Measurements from ENCODE around the gene ACSM5.

ACSM5 gene, protein sequence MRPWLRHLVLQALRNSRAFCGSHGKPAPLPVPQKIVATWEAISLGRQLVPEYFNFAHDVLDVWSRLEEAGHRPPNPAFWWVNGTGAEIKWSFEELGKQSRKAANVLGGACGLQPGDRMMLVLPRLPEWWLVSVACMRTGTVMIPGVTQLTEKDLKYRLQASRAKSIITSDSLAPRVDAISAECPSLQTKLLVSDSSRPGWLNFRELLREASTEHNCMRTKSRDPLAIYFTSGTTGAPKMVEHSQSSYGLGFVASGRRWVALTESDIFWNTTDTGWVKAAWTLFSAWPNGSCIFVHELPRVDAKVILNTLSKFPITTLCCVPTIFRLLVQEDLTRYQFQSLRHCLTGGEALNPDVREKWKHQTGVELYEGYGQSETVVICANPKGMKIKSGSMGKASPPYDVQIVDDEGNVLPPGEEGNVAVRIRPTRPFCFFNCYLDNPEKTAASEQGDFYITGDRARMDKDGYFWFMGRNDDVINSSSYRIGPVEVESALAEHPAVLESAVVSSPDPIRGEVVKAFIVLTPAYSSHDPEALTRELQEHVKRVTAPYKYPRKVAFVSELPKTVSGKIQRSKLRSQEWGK
- total RNA-seq = 0 reads per million in 3 donors

DNA sequence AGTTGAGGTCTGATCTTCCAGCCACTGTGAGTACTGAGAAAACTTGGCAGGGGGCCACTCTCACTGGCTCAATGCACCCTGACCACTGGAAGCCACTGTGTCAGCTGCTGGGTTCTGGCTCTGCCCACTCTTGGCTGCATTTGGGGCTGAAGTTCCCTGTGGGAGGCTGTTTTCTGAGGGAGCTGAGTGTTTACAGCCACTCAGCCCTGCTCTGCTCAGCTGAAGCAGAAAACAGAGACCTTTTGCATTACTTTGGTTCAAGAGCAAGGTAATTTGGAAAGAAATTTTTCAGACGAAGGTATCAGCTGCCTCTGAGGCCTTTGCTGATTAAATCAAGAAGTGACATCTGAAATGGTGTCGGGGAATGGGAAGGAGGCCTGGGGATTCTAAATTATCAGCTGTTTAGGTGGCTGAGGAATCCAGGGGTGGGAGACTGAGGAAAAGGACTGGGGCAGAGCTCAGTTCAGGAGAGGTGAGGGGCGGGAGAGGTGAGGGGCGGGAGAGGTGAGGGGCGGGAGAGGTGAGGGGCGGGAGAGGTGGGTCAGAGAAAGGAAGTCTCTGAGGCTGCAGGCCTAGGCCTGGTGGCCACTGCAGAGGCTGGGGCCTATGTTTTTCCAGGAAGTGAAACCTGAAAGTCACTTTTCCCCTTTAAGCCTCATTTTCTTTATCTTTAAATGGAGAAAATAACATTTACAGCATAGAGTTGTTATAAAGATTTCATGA, at the start of gene ACSM5:
Gene ACSM5, plus strand, starts transcription at position 137 of the 723 bp plus-strand sequence. CDS start 1,951 bp downstream, outside the sequence.
- DNase-seq = no peak
- no peak within 1 kb of the TSS for H3K27ac ChIP-seq (ENCODE audit: insufficient read depth, low read length, poor library complexity, severe bottlenecking)
- H3K4me1 ChIP-seq (ENCODE audit: control insufficient read depth, insufficient read depth, low read length, poor library complexity, severe bottlenecking) = no peaks in the 10 kb centered on the region
- H3K27me3 ChIP-seq (replicated peaks; ENCODE audit: control insufficient read depth, insufficient read depth, low read length, poor library complexity, severe bottlenecking) = no peaks in the 10 kb centered on the region
- no peaks in the 10 kb centered on the region for H3K36me3 ChIP-seq (ENCODE audit: control insufficient read depth, insufficient read depth, low read length)
- H3K4me3 ChIP-seq (ENCODE audit: insufficient read depth, low read depth, low read length, poor library complexity, severe bottlenecking) = no peak within 1 kb of the TSS
- no peaks in the 10 kb centered on the region for H3K9me3 ChIP-seq (ENCODE audit: control insufficient read depth, low read length)

DNA sequence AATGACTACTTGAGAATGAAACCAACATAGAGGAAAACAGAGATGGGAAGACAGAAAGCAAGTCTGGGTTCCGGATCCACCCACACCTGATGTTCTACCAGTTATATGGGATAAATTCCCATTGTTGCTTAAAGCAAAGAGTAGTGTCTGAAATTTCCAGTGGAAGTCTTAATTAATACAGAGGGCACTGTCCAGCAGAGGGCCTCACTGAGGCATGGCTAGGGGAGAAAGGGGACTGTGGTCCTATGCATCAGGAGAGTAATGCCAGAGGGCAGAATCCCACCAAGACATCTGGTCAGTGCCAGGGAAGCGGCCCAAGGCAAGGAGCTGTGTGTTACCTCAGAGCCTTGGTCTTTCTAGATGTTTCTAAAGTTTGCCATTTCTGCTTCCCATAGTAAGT, 49.3 kb upstream of the ACSM5 start:
- Histone ChIP-seq H3K4me1 (ENCODE audit: control insufficient read depth, insufficient read depth, low read length, poor library complexity, severe bottlenecking) (no peaks in the 10 kb centered on the region), H3K27ac (ENCODE audit: insufficient read depth, low read length, poor library complexity, severe bottlenecking) (no peak overlapping the region), H3K9me3 (ENCODE audit: control insufficient read depth, low read length) (no peaks in the 10 kb centered on the region), H3K27me3 (replicated peaks; ENCODE audit: control insufficient read depth, insufficient read depth, low read length, poor library complexity, severe bottlenecking) (peaks cover 3% of the 10 kb centered on the region), H3K36me3 (ENCODE audit: control insufficient read depth, insufficient read depth, low read length) (no peaks in the 10 kb centered on the region), H3K4me3 (ENCODE audit: insufficient read depth, low read depth, low read length, poor library complexity, severe bottlenecking) (no peak overlapping the region)
- no peak for DNase-seq

DNA sequence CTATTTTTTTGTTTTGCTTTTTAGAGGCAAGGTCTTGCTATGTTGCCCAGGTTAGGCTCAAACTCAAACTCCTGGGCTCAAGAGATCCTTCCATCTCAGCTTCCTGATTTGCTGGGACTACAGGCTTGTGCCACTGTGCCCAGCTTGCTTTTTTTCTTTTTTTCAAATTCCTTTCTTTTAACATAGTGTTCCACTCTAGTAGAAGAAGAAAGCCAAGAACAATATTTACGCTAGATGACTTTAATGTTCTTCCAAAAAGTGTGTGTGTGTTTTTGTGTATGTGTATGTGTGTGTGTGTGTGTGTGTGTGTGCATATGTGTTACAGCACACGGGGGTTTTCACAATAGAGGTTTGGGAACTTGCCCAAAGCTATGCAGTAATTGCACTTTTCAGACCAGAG, 46.1 kb upstream of the ACSM5 start:
- H3K27ac ChIP-seq (ENCODE audit: insufficient read depth, low read length, poor library complexity, severe bottlenecking) = no peak overlapping the region
- H3K4me1 ChIP-seq (ENCODE audit: control insufficient read depth, insufficient read depth, low read length, poor library complexity, severe bottlenecking) = no peaks in the 10 kb centered on the region
- no peaks in the 10 kb centered on the region for H3K36me3 ChIP-seq (ENCODE audit: control insufficient read depth, insufficient read depth, low read length)
- H3K27me3 ChIP-seq (replicated peaks; ENCODE audit: control insufficient read depth, insufficient read depth, low read length, poor library complexity, severe bottlenecking) = no peaks in the 10 kb centered on the region
- DNase-seq = no peak
- H3K4me3 ChIP-seq (ENCODE audit: insufficient read depth, low read depth, low read length, poor library complexity, severe bottlenecking) = no peak overlapping the region
- H3K9me3 ChIP-seq (ENCODE audit: control insufficient read depth, low read length) = no peaks in the 10 kb centered on the region

DNA sequence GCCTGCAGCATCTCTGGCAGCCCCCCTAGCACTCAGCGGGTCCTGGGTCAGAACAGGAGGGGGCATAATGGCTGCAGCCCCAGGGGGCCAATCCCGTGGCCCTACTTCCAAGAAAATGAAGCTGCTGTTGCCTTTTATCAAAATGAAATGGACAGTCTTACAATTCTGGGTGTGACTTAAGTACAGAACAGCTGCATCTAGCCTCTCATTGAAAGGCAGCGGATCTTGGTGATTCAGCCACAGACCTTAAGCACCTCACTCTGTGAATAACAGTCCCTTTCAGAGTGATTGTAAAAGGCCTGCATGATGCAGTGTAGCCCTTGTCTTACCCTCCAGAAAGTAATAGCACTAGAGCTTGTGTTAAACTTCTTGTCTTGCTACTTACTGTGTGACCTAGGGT, 45.3 kb upstream of the ACSM5 start:
- H3K27ac ChIP-seq (ENCODE audit: insufficient read depth, low read length, poor library complexity, severe bottlenecking) = no peak overlapping the region
- no peaks in the 10 kb centered on the region for H3K36me3 ChIP-seq (ENCODE audit: control insufficient read depth, insufficient read depth, low read length)
- H3K4me3 ChIP-seq (ENCODE audit: insufficient read depth, low read depth, low read length, poor library complexity, severe bottlenecking) = no peak overlapping the region
- H3K27me3 ChIP-seq (replicated peaks; ENCODE audit: control insufficient read depth, insufficient read depth, low read length, poor library complexity, severe bottlenecking) = no peaks in the 10 kb centered on the region
- no peaks in the 10 kb centered on the region for H3K4me1 ChIP-seq (ENCODE audit: control insufficient read depth, insufficient read depth, low read length, poor library complexity, severe bottlenecking)
- H3K9me3 ChIP-seq (ENCODE audit: control insufficient read depth, low read length) = no peaks in the 10 kb centered on the region
- no peak for DNase-seq

DNA sequence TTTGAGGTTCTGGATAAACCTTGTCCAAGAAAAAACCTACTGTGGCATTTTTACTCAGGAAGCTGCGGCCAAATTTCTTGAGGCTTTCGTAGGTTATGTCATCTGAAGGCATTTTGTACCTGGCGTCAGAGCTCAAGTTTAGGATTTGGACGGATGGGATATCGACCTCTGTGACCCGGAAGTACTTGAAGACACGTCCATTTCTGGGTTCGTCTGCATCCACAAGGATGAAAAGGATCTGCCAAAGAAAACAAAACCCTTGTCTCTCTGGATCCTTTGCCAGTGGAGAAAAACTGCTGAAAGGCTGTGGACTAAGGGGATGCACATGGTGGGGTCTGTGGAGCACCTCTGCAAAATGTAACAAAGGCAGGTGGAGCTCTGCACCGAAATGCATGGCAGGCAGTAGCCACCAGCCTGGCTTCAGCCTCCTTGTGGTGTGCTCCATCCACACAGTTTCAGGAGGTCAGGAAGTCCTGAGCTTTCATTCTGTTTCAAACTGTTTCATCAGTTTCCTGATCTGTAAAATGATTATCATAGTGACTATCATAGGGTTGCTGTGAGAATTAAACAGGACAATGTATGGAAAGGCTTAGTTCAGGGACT, 39.8 kb upstream of the ACSM5 start:
- Histone ChIP-seq H3K4me3 (ENCODE audit: insufficient read depth, low read depth, low read length, poor library complexity, severe bottlenecking) (no peak overlapping the region), H3K27ac (ENCODE audit: insufficient read depth, low read length, poor library complexity, severe bottlenecking) (no peak overlapping the region), H3K36me3 (ENCODE audit: control insufficient read depth, insufficient read depth, low read length) (no peaks in the 10 kb centered on the region), H3K4me1 (ENCODE audit: control insufficient read depth, insufficient read depth, low read length, poor library complexity, severe bottlenecking) (no peaks in the 10 kb centered on the region), H3K27me3 (replicated peaks; ENCODE audit: control insufficient read depth, insufficient read depth, low read length, poor library complexity, severe bottlenecking) (no peaks in the 10 kb centered on the region), H3K9me3 (ENCODE audit: control insufficient read depth, low read length) (no peaks in the 10 kb centered on the region)
- DNase-seq = no peak

DNA sequence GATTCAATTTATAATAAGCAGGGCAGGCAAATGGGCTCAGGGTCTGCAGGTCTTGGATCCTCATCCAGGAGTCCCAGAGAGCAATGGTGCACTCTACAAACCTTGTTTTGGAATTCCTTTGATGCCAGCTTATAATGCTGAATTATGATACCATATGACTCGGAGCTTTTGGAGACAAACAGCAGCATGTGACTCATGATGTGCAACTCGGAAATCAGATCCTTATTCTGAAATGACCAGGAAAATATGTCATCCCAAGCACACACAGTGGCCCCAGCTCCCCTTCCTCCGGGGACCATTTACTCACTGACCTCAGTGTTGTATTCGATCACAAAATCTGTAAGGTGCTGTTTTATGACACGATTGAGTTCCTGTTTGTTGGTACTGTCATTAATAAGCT, 36.6 kb upstream of the ACSM5 start:
- H3K27me3 ChIP-seq (replicated peaks; ENCODE audit: control insufficient read depth, insufficient read depth, low read length, poor library complexity, severe bottlenecking) = no peaks in the 10 kb centered on the region
- no peaks in the 10 kb centered on the region for H3K4me1 ChIP-seq (ENCODE audit: control insufficient read depth, insufficient read depth, low read length, poor library complexity, severe bottlenecking)
- H3K36me3 ChIP-seq (ENCODE audit: control insufficient read depth, insufficient read depth, low read length) = no peaks in the 10 kb centered on the region
- H3K27ac ChIP-seq (ENCODE audit: insufficient read depth, low read length, poor library complexity, severe bottlenecking) = no peak overlapping the region
- DNase-seq = no peak
- no peak overlapping the region for H3K4me3 ChIP-seq (ENCODE audit: insufficient read depth, low read depth, low read length, poor library complexity, severe bottlenecking)
- no peaks in the 10 kb centered on the region for H3K9me3 ChIP-seq (ENCODE audit: control insufficient read depth, low read length)

DNA sequence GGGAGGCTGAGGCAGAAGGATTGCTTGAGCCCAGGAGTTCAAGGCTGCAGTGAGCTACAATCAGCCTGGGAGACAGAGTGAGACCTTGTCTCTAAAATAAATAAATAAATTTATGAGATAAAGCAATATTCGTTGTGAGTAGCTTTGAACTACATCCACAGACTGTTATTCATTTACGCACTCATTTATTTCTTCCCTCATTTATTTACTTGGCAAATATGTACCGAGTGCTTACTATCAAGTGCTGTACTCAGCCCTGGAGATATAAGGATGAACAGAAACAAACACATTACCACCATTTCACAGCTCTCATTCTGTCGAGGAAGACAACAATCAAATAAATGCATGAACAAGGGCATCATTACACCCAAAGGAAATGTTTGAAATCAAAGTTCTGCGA, 32.2 kb upstream of the ACSM5 start:
- no peaks in the 10 kb centered on the region for H3K4me1 ChIP-seq (ENCODE audit: control insufficient read depth, insufficient read depth, low read length, poor library complexity, severe bottlenecking)
- H3K9me3 ChIP-seq (ENCODE audit: control insufficient read depth, low read length) = no peaks in the 10 kb centered on the region
- H3K27me3 ChIP-seq (replicated peaks; ENCODE audit: control insufficient read depth, insufficient read depth, low read length, poor library complexity, severe bottlenecking) = no peaks in the 10 kb centered on the region
- no peaks in the 10 kb centered on the region for H3K36me3 ChIP-seq (ENCODE audit: control insufficient read depth, insufficient read depth, low read length)
- H3K4me3 ChIP-seq (ENCODE audit: insufficient read depth, low read depth, low read length, poor library complexity, severe bottlenecking) = no peak overlapping the region
- no peak for DNase-seq
- no peak overlapping the region for H3K27ac ChIP-seq (ENCODE audit: insufficient read depth, low read length, poor library complexity, severe bottlenecking)

DNA sequence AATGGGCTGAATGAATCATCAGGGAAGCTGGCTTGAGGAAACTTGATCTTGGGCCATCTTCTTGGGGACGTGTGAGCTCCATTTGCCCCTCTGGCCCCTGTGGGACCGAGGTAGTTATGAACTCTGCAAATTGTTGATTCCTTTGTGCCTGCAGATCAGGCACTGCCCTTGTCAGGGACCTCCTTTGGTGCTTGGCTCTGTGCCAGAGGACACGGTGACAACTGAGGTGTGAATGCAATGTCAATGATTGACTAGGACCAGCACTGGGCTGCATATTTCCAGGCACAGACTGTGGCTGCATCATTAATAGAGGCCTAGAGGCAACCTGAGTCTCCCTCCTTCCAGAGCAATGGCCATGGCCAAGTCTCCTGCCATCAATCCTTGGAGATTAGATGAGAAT, 28.6 kb upstream of the ACSM5 start:
- Histone ChIP-seq H3K36me3 (ENCODE audit: control insufficient read depth, insufficient read depth, low read length) (no peaks in the 10 kb centered on the region), H3K27ac (ENCODE audit: insufficient read depth, low read length, poor library complexity, severe bottlenecking) (no peak overlapping the region), H3K4me1 (ENCODE audit: control insufficient read depth, insufficient read depth, low read length, poor library complexity, severe bottlenecking) (no peaks in the 10 kb centered on the region), H3K27me3 (replicated peaks; ENCODE audit: control insufficient read depth, insufficient read depth, low read length, poor library complexity, severe bottlenecking) (no peaks in the 10 kb centered on the region), H3K9me3 (ENCODE audit: control insufficient read depth, low read length) (no peaks in the 10 kb centered on the region), H3K4me3 (ENCODE audit: insufficient read depth, low read depth, low read length, poor library complexity, severe bottlenecking) (no peak overlapping the region)
- no peak for DNase-seq

DNA sequence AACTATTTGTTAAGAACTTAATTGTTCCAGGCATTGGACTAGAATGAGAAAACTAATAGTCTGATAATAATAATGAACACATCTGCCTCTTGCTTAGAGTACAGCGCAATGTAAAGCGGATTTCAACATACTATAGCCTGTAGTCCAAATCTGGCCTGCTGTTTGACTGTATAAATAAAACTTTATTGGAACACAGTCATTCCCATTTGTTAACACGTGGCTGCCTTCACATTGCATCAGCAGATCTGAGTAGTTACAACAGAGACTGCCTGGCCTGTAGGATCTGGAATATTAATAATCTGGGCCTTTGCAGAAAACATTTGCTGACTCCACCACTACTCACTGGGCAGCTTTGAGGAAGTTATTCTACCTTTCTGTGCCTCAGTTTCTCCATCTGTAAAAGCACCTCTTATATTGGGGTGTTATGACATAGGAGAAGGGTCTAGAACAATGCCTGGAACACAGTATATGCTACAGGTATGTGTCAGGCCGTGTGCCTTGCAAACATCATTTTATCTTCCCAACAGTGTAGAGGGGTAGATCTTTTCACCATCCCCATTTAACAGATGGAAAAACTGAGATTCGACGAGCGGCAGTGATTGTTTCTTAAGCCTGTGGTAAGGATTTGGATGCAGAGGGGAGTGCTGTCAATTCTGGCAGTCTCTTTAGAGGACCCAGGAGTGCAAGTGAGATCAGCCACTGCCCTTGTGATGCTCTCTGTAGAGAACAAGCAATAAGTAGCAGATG, 27.0 kb upstream of the ACSM5 start:
- Histone ChIP-seq H3K36me3 (ENCODE audit: control insufficient read depth, insufficient read depth, low read length) (no peaks in the 10 kb centered on the region), H3K27ac (ENCODE audit: insufficient read depth, low read length, poor library complexity, severe bottlenecking) (no peak overlapping the region)

More for the DNA sequence above, 27.0 kb upstream of the ACSM5 start:
- DNase-seq = no peak
- Histone ChIP-seq H3K4me3 (ENCODE audit: insufficient read depth, low read depth, low read length, poor library complexity, severe bottlenecking) (no peak overlapping the region), H3K27me3 (replicated peaks; ENCODE audit: control insufficient read depth, insufficient read depth, low read length, poor library complexity, severe bottlenecking) (no peaks in the 10 kb centered on the region), H3K9me3 (ENCODE audit: control insufficient read depth, low read length) (no peaks in the 10 kb centered on the region), H3K4me1 (ENCODE audit: control insufficient read depth, insufficient read depth, low read length, poor library complexity, severe bottlenecking) (no peaks in the 10 kb centered on the region)

All from effector memory CD4-positive, alpha-beta T cell (primary cell).